ENCODE measurements around the gene OSBPL1A. TPM values are rescaled to one million over a fixed set of nuclear protein-coding genes. Genes with fewer than 3 reads are reported as not detected.

Gene OSBPL1A
- total and polyA plus RNA-seq, 3 donors from 2014 or later, result 32.0 to 45.0 (median 43.8) TPM

DNA sequence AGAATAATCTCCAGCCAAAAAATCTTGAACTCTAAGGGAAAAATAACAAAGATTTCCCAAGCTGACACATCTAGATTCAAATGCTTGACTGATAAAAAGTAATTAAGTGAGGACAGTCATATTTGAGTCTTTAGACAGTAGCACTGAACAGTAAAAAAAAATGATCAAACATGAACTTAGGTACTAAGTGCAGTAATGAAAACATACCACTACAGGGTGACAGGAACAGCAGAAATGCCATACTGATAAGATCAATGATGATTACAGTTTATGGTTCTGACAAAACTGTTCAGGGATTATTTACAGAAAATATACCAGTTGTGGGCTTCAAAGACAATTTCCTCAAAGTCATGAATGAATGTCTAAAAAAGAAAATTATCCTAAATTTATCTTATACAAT lies 80.3 kb downstream of the OSBPL1A start:
- TF ChIP-seq, protein P1, sequence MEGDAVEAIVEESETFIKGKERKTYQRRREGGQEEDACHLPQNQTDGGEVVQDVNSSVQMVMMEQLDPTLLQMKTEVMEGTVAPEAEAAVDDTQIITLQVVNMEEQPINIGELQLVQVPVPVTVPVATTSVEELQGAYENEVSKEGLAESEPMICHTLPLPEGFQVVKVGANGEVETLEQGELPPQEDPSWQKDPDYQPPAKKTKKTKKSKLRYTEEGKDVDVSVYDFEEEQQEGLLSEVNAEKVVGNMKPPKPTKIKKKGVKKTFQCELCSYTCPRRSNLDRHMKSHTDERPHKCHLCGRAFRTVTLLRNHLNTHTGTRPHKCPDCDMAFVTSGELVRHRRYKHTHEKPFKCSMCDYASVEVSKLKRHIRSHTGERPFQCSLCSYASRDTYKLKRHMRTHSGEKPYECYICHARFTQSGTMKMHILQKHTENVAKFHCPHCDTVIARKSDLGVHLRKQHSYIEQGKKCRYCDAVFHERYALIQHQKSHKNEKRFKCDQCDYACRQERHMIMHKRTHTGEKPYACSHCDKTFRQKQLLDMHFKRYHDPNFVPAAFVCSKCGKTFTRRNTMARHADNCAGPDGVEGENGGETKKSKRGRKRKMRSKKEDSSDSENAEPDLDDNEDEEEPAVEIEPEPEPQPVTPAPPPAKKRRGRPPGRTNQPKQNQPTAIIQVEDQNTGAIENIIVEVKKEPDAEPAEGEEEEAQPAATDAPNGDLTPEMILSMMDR (IDR thresholded peaks at IDR 0.05), result no peak
- no peak for TF ChIP-seq POLR2A (IDR thresholded peaks at IDR 0.05)
- no peaks in the 10 kb centered on the region for H3K36me3 ChIP-seq (ENCODE audit: low read depth, missing control alignments)
- no peaks in the 10 kb centered on the region for H3K9me3 ChIP-seq
- intact Hi-C loops (cut with DNase I; ENCODE audit: low total_unique reads), result no loop called here
- DNase-seq, result no peak
- H3K27ac ChIP-seq, result no peak overlapping the region
- no peak overlapping the region for H3K4me3 ChIP-seq
- H3K4me1 ChIP-seq, result no peaks in the 10 kb centered on the region
- H3K27me3 ChIP-seq, result no peaks in the 10 kb centered on the region

DNA sequence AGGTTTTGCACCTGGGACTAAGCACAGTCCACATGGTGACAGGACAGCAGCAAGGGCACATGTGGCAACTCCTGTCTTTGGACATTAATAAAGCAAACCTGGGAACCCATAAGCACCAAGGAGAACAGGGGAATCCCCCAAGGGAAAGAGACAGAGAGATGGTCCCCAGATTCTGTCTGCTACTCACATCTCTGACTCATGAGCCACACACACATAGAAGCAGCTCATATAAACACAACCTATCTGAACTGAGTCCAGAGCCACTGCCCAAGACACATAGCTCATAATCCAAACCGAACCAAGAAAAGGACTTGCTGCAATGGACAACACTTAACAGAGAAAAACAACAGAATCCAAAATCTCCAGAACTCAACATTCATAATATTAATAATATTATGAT lies 82.5 kb downstream of the OSBPL1A start:
- H3K27ac ChIP-seq, result no peak overlapping the region

DNA sequence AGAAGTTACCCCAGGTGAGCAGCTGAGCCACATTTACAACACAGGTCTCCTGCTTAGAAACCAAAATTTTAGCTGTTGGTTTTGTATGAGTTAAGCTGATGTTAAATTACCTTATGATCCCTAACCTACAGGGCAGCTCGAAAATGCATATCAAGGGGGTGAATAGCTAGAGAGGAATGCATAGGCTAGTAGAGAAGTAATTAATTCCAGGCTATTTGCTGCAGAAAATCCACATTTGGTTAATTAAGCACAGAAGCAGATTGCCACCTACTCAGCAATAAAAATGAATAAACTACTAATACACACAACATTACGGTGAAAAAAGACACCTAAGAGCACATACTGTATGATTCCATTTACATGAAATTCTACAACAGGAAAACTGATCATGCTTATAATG lies 91.4 kb downstream of the OSBPL1A start:
- 98 to 100% methylated on average over 2 of the region's 2 CpGs for WGBS, 2 donors
- Histone ChIP-seq H3K36me3 (ENCODE audit: low read depth, missing control alignments) (no peaks in the 10 kb centered on the region), H3K27ac (no peak overlapping the region), H3K9me3 (no peaks in the 10 kb centered on the region), H3K4me3 (no peak overlapping the region), H3K4me1 (no peaks in the 10 kb centered on the region), H3K27me3 (no peaks in the 10 kb centered on the region)
- TF ChIP-seq, protein P1 (IDR thresholded peaks at IDR 0.05), result no peak
- TF ChIP-seq POLR2A (IDR thresholded peaks at IDR 0.05), result no peak
- DNase-seq, result no peak
- intact Hi-C loops (cut with DNase I; ENCODE audit: low total_unique reads), result no loop called here

More for the DNA sequence above, 82.5 kb downstream of the OSBPL1A start:
- Histone ChIP-seq H3K36me3 (ENCODE audit: low read depth, missing control alignments) (no peaks in the 10 kb centered on the region), H3K4me3 (no peak overlapping the region), H3K27me3 (no peaks in the 10 kb centered on the region), H3K9me3 (no peaks in the 10 kb centered on the region), H3K4me1 (no peaks in the 10 kb centered on the region)
- no peak for DNase-seq
- no peak for TF ChIP-seq POLR2A (IDR thresholded peaks at IDR 0.05)
- TF ChIP-seq, protein P1 (IDR thresholded peaks at IDR 0.05), result no peak
- intact Hi-C loops (cut with DNase I; ENCODE audit: low total_unique reads), result no loop called here
- 97 to 100% methylated on average over 1 of the region's 1 CpG for WGBS, 2 donors

DNA sequence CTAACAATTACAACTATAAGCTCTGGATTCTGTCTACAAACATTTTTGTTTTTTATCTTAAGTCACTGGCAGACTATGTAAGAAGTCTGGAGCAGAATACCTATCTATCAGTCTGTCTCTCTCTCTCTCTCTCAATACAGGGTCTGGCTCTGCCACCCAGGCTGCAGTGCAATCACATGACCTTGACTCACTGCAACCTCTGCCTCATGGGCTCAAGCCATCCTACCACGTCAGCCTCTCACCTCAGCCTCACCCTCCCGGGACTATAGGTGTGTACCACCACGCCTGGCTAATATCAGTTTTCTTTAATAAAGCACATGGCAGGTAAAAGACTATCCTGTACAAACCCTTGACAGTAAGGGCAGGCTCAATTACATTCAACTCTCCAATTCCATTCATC lies 96.9 kb downstream of the OSBPL1A start:
- Histone ChIP-seq H3K4me3 (no peak overlapping the region), H3K27me3 (no peaks in the 10 kb centered on the region), H3K27ac (no peak overlapping the region), H3K4me1 (no peaks in the 10 kb centered on the region), H3K36me3 (ENCODE audit: low read depth, missing control alignments) (no peaks in the 10 kb centered on the region), H3K9me3 (no peaks in the 10 kb centered on the region)
- intact Hi-C loops (cut with DNase I; ENCODE audit: low total_unique reads), result no loop called here
- no peak for DNase-seq
- no peak for TF ChIP-seq POLR2A (IDR thresholded peaks at IDR 0.05)
- WGBS, 2 donors, result 81 to 94% methylated on average over 3 of the region's 3 CpGs

DNA sequence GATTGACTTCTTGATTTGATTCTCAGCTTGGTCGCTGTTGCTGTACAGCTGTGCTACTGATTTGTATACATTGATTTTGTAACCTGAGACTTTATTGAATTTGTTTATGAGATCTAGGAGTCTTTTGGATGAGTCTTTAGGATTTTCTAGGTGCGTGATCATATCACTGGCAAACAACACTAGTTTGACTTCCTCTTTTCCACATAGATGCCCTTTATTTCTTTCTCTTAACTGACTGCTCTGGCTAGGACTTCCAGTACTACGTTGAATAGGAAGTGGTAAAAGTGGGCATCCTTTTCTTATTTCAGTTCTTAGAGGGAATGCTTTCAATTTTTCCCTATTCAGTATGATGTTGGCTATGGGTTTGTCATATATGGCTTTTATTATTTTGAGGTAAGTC lies 101.3 kb downstream of the OSBPL1A start:
- Histone ChIP-seq H3K36me3 (ENCODE audit: low read depth, missing control alignments) (no peaks in the 10 kb centered on the region), H3K4me3 (no peak overlapping the region), H3K27me3 (no peaks in the 10 kb centered on the region), H3K27ac (no peak overlapping the region), H3K4me1 (no peaks in the 10 kb centered on the region), H3K9me3 (no peaks in the 10 kb centered on the region)
- intact Hi-C loops (cut with DNase I; ENCODE audit: low total_unique reads), result no loop called here
- no peak for DNase-seq
- 84 to 97% methylated on average over 3 of the region's 3 CpGs for WGBS, 2 donors
- TF ChIP-seq, protein P1 (IDR thresholded peaks at IDR 0.05), result no peak
- no peak for TF ChIP-seq POLR2A (IDR thresholded peaks at IDR 0.05)
